ENCODE data around the gene GNA14.

- TF ChIP-seq, protein P1, sequence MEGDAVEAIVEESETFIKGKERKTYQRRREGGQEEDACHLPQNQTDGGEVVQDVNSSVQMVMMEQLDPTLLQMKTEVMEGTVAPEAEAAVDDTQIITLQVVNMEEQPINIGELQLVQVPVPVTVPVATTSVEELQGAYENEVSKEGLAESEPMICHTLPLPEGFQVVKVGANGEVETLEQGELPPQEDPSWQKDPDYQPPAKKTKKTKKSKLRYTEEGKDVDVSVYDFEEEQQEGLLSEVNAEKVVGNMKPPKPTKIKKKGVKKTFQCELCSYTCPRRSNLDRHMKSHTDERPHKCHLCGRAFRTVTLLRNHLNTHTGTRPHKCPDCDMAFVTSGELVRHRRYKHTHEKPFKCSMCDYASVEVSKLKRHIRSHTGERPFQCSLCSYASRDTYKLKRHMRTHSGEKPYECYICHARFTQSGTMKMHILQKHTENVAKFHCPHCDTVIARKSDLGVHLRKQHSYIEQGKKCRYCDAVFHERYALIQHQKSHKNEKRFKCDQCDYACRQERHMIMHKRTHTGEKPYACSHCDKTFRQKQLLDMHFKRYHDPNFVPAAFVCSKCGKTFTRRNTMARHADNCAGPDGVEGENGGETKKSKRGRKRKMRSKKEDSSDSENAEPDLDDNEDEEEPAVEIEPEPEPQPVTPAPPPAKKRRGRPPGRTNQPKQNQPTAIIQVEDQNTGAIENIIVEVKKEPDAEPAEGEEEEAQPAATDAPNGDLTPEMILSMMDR (IDR thresholded peaks at IDR 0.05), result no peak
- no peak for TF ChIP-seq POLR2A (IDR thresholded peaks at IDR 0.05)
Measured at GRCh38 chr9:77502568-77502967, 145.6 kb downstream of the GNA14 start.
